Body of pancreas (tissue), 4 donors: ENCODE measurements around the gene SH2D3A. TPM values are rescaled to one million over a fixed set of nuclear protein-coding genes. Genes with fewer than 3 reads are reported as not detected.

ENCODE experiments used
- microRNA-seq, 2 donors: library from miRNA; unstranded; fragments of <30 nt; microRNA quantifications; one replicate each; pipeline ENCODE4, GENCODE V29; 2016; ENCODE audit warnings: borderline number of aligned reads in 2 of 2, borderline replicate concordance in 2 of 2
- total RNA-seq, 2 donors: library from RNA; depleted of rRNA; stranded (reverse); fragments of >200 nt; gene quantifications; one replicate each; pipeline ENCODE4 v1.1.0, GENCODE V29; 2016

The SH2D3A gene
- total RNA-seq, 2 donors from 2014 or later = 18.4 to 60.0 TPM

Small RNAs within 50 kb of the gene (microRNA-seq; reads per million reads assigned to microRNA genes)
- gene MIR6791 = 0 to 0.45 reads per million in 2 donors

Other genes starting within 250 kb of the SH2D3A start
- gene TNFSF9, start 236.4 kb downstream of the SH2D3A start, total RNA-seq = 1 to 10 TPM in 1 of 2 donors, not detected in 1; 2.6 TPM
- not detected for gene CD70, start 176.3 kb downstream of the SH2D3A start, total RNA-seq
- 1 to 10 TPM in 1 of 2 donors, under 1 TPM in 1; 0.26 to 4.3 TPM for gene TNFSF14, start 97.3 kb downstream of the SH2D3A start, total RNA-seq
- 100 to 1,000 TPM; 320 to 382 TPM for gene C3, start 46.8 kb downstream of the SH2D3A start, total RNA-seq
- gene GPR108, start 29.9 kb downstream of the SH2D3A start, total RNA-seq = 10 to 100 TPM; 68.2 to 75.8 TPM
- 10 to 100 TPM; 23.1 to 31.9 TPM for gene TRIP10, start 27.8 kb downstream of the SH2D3A start, total RNA-seq
- gene VAV1, start 5.3 kb upstream of the SH2D3A start, total RNA-seq = 1 to 10 TPM; 1.3 to 5.6 TPM
- under 1 TPM in 1 of 2 donors, not detected in 1; 0.26 TPM for gene ADGRE1, start 120.1 kb upstream of the SH2D3A start, total RNA-seq